PC-9 (cell line): Measurements from ENCODE around the gene CLECL1.

Experiments
- EZH2 ChIP-seq: fragments of 200-600 bp; sonication (generic); IDR thresholded peaks from 2 replicates; pipeline ENCODE4 v1.8.0; 2017; ENCODE audit warnings: antibody characterized with exemption, low read depth
- TF ChIP-seq, protein P1 (sequence below): fragments of 200-600 bp; sonication (generic); conservative IDR thresholded peaks from 2 replicates; pipeline ENCODE4 v1.6.1; 2017; ENCODE audit warnings: mixed run types, antibody characterized with exemption, mild to moderate bottlenecking, moderate library complexity

- TF ChIP-seq, protein P1, sequence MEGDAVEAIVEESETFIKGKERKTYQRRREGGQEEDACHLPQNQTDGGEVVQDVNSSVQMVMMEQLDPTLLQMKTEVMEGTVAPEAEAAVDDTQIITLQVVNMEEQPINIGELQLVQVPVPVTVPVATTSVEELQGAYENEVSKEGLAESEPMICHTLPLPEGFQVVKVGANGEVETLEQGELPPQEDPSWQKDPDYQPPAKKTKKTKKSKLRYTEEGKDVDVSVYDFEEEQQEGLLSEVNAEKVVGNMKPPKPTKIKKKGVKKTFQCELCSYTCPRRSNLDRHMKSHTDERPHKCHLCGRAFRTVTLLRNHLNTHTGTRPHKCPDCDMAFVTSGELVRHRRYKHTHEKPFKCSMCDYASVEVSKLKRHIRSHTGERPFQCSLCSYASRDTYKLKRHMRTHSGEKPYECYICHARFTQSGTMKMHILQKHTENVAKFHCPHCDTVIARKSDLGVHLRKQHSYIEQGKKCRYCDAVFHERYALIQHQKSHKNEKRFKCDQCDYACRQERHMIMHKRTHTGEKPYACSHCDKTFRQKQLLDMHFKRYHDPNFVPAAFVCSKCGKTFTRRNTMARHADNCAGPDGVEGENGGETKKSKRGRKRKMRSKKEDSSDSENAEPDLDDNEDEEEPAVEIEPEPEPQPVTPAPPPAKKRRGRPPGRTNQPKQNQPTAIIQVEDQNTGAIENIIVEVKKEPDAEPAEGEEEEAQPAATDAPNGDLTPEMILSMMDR: no peak
- no peak for TF ChIP-seq EZH2
Measured at GRCh38 chr12:9706086-9706685, 26.7 kb downstream of the CLECL1 start.
